Right atrium auricular region (tissue), 2 donors: Measurements from ENCODE around the gene MOSPD3. TPM values are rescaled to one million over a fixed set of nuclear protein-coding genes. Genes with fewer than 3 reads are reported as not detected.
A peak's percentile ranks its signal among the peaks of the same experiment; 100 is the strongest.

Experiments
- DNase-seq: peaks from one replicate; pipeline ENCODE4 v3.0.0-alpha.2; 2019; ENCODE audit warnings: low spot score
- H3K27ac ChIP-seq, 2 donors: fragments of 200-600 bp; sonication (generic); 1 replicate in 1 of 2; 2 replicates in 1 of 2; pipeline ENCODE4 v1.5.1; 2016 to 2019
- H3K27me3 ChIP-seq, 2 donors: fragments of 200-600 bp; sonication (generic); one replicate each; pipeline versions ENCODE4 v1.5.1 to v1.6.0; 2017 to 2019
- H3K36me3 ChIP-seq: fragments of 200-600 bp; sonication (generic); one replicate; pipeline ENCODE4 v1.5.1; 2016
- H3K4me1 ChIP-seq, 2 donors: fragments of 200-600 bp; sonication (generic); one replicate each; pipeline versions ENCODE4 v1.5.1 to v1.6.0; 2017 to 2019
- H3K4me3 ChIP-seq, 2 donors: fragments of 200-600 bp; sonication (generic); 1 replicate in 1 of 2; 2 replicates in 1 of 2; pipeline ENCODE4 v1.5.1; 2017 to 2019; ENCODE audit warnings: mild to moderate bottlenecking in 1 of 2, moderate library complexity in 1 of 2
- H3K9me3 ChIP-seq, 2 donors: fragments of 200-600 bp; sonication (generic); one replicate each; pipeline ENCODE4 v1.5.1; 2019
- total RNA-seq, 2 donors: library from RNA; depleted of rRNA; stranded (reverse); fragments of >200 nt; gene quantifications; one replicate each; pipeline ENCODE4 v1.1.0, GENCODE V29; 2016
- TF ChIP-seq, protein P1 (sequence below), 2 donors: fragments of 200-600 bp; sonication (generic); IDR thresholded peaks; one replicate each; pipeline ENCODE4 v1.5.1; 2019; ENCODE audit warnings: antibody characterized with exemption in 2 of 2

The MOSPD3 gene
- total RNA-seq, 2 donors from 2014 or later: 11.8 to 13.5 TPM

DNA sequence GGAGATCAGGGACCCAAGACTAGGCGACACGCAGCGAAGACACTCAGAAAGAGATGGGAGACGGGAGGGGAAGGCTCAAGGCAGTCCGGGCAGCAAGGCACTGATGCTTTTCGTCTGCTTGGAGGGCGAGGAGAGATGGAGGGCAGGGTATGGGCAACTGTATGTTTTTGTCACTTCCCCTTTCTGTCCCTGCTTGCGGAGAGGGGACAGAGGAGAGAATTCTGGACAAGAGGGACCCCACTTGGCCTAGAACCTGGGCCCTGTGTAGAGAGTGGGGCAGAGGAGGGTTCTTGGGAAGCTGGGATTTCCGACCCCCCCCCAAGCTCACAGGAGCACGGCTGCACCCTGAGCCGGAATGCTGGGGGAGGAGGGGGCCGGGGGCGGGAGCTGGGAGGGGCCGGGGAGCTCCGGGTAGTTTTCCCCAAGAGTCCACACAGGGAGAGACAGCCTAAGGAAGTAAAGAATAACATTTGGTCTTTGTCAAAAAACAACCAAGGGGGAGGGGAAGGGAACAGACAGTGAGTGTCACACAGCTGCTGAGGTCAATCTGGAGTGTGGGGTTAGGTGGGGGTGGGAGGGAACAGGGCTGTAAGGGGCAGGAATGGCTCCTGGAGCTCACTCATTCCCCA is 28.2 kb upstream of the MOSPD3 start:
- no peaks in the 10 kb centered on the region for H3K27me3 ChIP-seq
- TF ChIP-seq, protein P1, sequence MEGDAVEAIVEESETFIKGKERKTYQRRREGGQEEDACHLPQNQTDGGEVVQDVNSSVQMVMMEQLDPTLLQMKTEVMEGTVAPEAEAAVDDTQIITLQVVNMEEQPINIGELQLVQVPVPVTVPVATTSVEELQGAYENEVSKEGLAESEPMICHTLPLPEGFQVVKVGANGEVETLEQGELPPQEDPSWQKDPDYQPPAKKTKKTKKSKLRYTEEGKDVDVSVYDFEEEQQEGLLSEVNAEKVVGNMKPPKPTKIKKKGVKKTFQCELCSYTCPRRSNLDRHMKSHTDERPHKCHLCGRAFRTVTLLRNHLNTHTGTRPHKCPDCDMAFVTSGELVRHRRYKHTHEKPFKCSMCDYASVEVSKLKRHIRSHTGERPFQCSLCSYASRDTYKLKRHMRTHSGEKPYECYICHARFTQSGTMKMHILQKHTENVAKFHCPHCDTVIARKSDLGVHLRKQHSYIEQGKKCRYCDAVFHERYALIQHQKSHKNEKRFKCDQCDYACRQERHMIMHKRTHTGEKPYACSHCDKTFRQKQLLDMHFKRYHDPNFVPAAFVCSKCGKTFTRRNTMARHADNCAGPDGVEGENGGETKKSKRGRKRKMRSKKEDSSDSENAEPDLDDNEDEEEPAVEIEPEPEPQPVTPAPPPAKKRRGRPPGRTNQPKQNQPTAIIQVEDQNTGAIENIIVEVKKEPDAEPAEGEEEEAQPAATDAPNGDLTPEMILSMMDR (IDR thresholded peaks at IDR 0.05): no peak
- H3K9me3 ChIP-seq: no peaks in the 10 kb centered on the region
- peak overlapping the region; percentile 94 to 97 for H3K27ac ChIP-seq
- H3K4me1 ChIP-seq: peaks cover 0 to 43% of the 10 kb centered on the region in 2 donors
- peak overlapping the region; percentile 84 to 96 for H3K4me3 ChIP-seq
- peaks cover 33% of the 10 kb centered on the region for H3K36me3 ChIP-seq
- no peak for DNase-seq

DNA sequence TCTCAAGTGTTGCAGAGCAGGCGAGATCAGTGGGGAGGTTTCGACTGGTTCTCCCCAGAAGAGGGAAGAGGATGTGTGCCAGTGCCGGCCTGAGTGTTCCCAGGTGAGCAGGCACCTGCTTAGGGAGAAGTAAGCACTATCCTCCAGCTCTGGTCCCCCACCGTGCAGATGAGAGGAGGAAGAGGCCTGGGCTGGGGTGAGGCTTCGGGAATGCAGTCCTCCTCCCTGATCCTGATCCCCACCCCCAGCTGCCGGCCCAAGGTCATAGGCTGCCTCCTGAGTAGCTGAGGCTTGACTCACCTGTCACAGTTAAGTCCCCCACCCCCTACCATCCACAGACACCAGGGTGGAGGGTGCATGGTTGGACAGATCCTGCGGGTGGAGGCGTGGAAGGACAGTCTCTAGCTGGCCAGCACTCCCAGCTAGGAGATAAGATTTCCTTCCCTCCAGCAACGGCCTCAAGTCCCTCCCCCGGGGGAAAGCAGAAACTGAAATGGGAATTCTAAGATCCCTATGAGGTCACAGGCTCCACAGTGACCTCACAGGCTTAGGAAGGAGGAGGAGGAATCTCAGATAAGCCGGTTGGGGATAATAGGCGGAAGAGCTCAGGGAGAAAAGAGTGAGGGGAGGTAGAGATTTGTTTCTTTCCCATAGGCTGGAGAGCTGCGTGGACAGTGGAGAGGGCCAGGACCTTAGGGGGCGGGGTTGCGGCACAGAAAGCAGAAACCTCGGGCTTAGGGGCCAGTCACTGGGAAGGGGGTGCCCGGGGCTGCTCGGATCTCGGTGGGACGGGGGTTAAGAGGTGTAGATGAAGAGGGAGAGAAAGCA is 27.4 kb upstream of the MOSPD3 start:
- no peaks in the 10 kb centered on the region for H3K9me3 ChIP-seq
- H3K4me1 ChIP-seq: peaks cover 0 to 43% of the 10 kb centered on the region in 2 donors
- TF ChIP-seq, protein P1 (IDR thresholded peaks at IDR 0.05): no peak
- H3K27me3 ChIP-seq: no peaks in the 10 kb centered on the region
- peak overlapping the region; percentile 94 to 97 for H3K27ac ChIP-seq
- peaks cover 26% of the 10 kb centered on the region for H3K36me3 ChIP-seq
- no peak for DNase-seq
- peak overlapping the region; percentile 84 to 96 for H3K4me3 ChIP-seq

DNA sequence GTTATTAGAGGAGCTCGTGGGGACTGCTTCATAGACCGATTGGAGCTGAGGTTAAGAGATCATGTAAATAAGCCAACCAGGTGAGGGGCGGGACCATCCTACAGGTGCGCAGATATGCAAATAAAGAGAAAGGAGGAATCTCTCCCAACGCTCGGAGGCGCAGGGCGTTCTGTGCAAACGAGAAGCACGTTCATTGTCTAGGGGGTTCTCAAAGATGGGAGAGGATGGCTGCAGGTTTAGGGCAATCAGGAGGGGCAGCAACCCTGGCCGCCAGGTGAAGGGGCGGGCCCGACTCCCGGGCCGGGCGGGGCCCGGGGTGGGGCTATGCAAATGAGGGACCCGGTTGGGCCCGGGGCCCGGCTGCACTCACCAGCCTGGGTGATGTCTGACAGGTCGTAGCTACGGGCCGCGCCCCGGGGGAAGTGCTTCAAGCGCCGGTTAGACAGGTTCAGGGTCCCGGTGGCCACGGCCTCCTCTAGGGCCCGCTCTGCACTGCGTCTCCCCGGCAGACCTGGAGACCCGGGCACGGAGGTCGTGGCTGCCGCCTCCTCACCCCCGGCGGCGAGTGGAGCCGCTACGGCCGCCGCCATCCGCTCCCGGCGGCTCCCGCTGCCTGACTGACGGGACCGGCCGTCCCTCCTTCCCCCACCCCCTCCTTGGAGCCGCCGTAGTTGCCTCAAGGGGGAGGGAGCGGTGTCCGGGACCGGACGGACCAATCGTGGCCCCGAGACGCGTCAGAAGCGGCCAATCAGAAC is 26.7 kb upstream of the MOSPD3 start, which contains the start of gene LRCH4:
LRCH4 (minus strand) TSS at position 619 of the 755 bp plus-strand sequence; CDS start at position 590, 29 bp downstream.
- TF ChIP-seq, protein P1 (IDR thresholded peaks at IDR 0.05): no peak
- Histone ChIP-seq H3K4me3 (peak within 1 kb of the TSS; percentile 84 to 96), H3K27me3 (no peaks in the 10 kb centered on the region), H3K4me1 (peaks cover 0 to 51% of the 10 kb centered on the region in 2 donors), H3K36me3 (peaks cover 19% of the 10 kb centered on the region), H3K27ac (peak within 1 kb of the TSS; percentile 94 to 97), H3K9me3 (no peaks in the 10 kb centered on the region)
- DNase-seq: peak; percentile 67

DNA sequence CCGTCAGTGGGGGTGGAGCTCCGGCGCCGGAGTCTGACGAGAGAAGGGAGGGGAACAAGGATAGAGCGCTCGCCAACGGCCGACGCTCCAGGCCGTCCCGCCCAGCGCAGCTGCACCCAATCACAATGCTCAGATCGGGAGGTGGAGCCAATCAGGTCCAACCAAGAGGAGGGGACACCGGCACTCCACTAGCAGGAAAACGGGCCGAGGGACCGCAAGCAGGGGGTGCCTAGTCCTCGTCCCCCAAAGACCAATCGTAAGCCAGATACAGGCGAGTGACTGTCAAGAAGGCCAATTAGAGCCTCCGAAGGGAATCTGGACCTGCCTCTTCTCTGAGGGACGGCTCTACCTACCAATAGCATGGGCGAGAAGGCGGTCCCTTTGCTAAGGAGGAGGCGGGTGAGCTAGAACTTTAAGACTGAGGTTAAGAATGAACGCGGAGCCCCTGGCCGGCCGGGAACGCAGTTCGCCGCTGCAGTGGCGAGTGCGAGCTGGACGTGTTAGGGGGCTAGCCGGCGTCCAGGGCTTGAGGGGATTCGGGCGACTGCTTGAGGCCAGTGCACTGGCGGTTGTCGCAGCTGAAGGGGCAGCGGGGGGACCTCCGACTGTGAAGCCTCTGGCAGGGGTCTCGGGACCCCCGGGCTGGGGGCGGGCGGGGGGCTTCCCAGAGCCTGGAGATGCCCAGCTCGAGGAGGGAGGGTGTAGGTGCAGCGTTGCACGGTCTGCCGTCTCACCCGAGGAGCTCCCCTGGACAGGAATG is 25.9 kb upstream of the MOSPD3 start, which contains the start of gene FBXO24:
FBXO24 (plus strand) TSS at position 63 of the 760 bp plus-strand sequence; CDS start at position 361, 298 bp downstream.
- Histone ChIP-seq H3K36me3 (peaks cover 11% of the 10 kb centered on the region), H3K27me3 (no peaks in the 10 kb centered on the region), H3K4me1 (peaks cover 0 to 51% of the 10 kb centered on the region in 2 donors), H3K9me3 (no peaks in the 10 kb centered on the region), H3K27ac (peak within 1 kb of the TSS; percentile 94 to 97), H3K4me3 (peak within 1 kb of the TSS; percentile 84 to 96)
- TF ChIP-seq, protein P1 (IDR thresholded peaks at IDR 0.05): no peak
- DNase-seq: peak; percentile 100

DNA sequence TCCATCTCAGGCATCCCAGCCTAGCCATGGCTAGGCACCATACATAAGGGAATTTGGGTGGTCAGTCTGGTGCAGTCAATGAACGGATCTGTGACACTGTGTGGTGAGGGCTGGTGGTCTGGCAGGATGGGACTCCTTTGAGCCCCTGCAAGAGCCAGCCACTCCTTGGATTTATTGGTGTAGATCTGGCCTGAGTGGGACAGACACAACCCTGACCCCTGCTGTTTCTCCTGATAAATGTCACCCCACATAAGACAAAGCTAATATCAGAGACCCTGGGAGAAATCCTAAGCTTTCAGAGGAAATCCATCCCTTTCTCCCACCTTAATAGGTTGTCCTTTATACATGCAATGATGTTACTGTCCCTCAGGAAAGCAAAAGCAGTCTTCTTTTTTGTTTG is 23.9 kb upstream of the MOSPD3 start:
- Histone ChIP-seq H3K4me3 (no peak overlapping the region), H3K27ac (no peak overlapping the region), H3K9me3 (no peaks in the 10 kb centered on the region), H3K4me1 (peaks cover 0 to 38% of the 10 kb centered on the region in 2 donors), H3K27me3 (no peaks in the 10 kb centered on the region), H3K36me3 (no peaks in the 10 kb centered on the region)
- no peak for DNase-seq
- TF ChIP-seq, protein P1 (IDR thresholded peaks at IDR 0.05): peak in 1 of 2 donors; percentile 40
